GM18505 (cell line): ENCODE results near the gene USP33.
"Not testable (repeated sequence)": the region's sequence is repeated elsewhere in the genome, so short reads cannot be mapped to it uniquely, and the experiment has no call there.

Experiments
- ATAC-seq: cut with Tn5 transposase; IDR thresholded peaks from one replicate; pipeline ENCODE4 v1.9.1; 2021; ENCODE audit not compliant: unreplicated experiment
- POLR2A ChIP-seq: IDR thresholded peaks from 4 replicates; pipeline ENCODE4 v1.6.1; 2011; ENCODE audit warnings: borderline replicate concordance; ENCODE audit not compliant: insufficient read depth, insufficient read length; ENCODE audit errors: extremely low read depth

Gene USP33

GRCh38 chr1:77762072-77762476, 2.4 kb upstream of the USP33 start:
- ATAC-seq = no peak
- no peak for TF ChIP-seq POLR2A

DNA sequence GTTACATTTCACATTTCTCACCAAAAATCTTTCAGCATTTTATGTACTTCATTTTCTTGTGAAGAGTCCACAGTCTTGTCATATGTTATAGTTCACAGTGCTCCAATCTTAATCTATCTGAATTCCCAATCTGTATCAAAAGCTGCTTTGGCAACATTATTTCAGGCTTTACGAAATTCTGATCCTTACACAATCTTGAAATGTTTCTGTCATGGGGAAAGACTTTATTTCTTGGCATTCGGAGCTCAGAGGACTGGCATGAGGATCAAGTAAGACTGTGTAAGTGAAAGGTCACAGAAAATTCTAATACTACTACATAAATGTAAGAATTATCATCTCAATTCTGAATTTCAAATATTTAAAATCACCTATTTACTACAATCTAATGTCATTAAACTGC, 2.0 kb downstream of the USP33 start:
- no peak for ATAC-seq
- no peak for TF ChIP-seq POLR2A

DNA sequence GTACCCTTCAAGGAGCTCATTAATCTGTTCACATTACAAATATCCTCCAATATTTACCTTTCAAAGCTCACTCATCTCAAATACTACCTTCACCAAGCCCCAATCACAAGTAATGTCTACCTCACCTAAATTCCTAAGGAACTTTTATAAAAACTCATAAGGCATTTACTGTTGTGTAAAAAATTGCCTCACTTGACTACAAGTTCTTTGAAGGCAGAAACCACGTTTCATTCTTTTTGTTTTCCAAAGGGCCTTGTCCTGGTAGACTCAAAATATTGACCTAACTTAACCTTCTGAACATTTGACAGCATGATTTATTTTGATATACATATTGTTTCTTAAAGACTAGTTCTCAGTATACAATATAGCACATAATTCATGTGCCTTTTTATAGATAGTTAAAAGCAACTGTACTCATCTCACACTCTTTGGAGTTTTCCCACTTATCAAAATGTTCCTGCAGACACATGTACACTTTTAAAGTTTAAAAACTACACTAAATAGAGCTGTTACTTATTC, 2.5 kb downstream of the USP33 start:
- ATAC-seq = no peak
- no peak for TF ChIP-seq POLR2A

GRCh38 chr1:77756052-77756754, 3.4 kb downstream of the USP33 start:
- TF ChIP-seq POLR2A = no peak
- ATAC-seq = no peak

- not testable (repeated sequence) for ATAC-seq
Measured at GRCh38 chr1:77749489-77749888, 10.2 kb downstream of the USP33 start.

DNA sequence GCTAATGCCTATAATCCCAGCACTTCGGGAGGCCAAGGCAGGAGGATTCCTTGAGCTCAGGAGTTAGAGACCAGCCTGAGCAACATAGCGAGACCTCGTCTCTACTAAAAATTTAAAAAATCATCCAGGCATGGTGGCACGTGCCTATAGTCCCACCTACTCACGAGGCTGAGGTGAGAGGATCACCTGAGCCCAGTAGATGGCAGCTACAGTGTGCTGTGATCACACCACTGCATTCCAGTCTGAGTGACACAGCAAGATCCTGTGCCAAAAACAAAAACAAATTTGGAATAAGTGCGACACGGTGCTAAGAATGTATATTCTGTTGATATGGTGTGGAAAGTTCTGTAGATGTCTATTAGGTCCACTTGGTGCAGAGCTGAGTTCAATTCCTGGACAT, 15.1 kb downstream of the USP33 start:
- TF ChIP-seq POLR2A = no peak
- no peak for ATAC-seq

DNA sequence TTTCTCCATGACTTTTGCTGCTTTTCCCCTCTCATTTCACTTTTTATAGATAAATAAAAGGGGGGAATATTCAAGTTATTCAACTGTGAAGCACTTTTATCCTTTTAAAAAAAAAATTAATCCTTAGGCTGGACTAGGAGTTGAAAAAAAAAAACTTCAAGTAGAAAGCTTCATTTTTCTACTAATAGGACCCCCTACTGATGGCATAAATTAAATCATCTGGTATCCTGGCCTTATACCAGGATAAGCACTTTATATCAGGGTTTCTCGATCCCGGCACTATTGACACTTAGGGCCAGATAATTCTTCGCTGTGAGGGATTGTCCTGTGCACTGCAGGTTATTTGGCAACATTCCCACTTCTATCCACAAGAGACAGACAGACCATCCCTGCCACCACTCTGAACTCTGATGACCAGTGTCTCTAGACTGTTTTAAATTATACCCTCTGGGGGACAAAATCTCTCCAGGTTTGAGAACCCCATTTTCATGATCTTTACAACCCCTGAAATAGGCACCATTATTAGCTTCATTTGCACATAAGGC, 17.6 kb downstream of the USP33 start:
- no peak for TF ChIP-seq POLR2A
- ATAC-seq = no peak

GRCh38 chr1:77741316-77741715, 18.3 kb downstream of the USP33 start:
- TF ChIP-seq POLR2A = no peak

GRCh38 chr1:77739235-77739634, 20.4 kb downstream of the USP33 start:
- TF ChIP-seq POLR2A = no peak
- no peak for ATAC-seq

More at GRCh38 chr1:77741316-77741715, 18.3 kb downstream of the USP33 start:
- no peak for ATAC-seq

GRCh38 chr1:77732090-77732489, 27.6 kb downstream of the USP33 start:
- ATAC-seq = no peak
- no peak for TF ChIP-seq POLR2A

GRCh38 chr1:77725706-77726105, 33.9 kb downstream of the USP33 start:
- no peak for ATAC-seq
- no peak for TF ChIP-seq POLR2A

DNA sequence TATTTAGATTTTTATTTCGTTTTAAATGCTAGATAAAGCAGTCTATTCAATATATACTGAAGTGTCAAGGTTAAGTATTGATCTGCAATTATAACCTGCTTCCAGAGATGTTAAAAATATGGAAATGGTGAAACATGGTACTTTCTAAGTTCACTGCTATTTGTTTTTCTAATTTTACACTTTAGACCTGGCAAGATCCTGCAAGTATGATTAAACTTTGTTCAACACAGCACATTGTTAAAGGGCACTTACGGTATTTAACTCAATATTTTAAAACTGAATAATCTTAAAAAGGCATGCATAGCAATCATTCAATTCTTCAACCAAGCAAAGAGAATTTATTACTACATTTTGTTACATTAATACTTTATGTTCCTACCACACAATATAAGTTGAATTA, 41.5 kb downstream of the USP33 start:
- ATAC-seq = no peak
- TF ChIP-seq POLR2A = no peak

DNA sequence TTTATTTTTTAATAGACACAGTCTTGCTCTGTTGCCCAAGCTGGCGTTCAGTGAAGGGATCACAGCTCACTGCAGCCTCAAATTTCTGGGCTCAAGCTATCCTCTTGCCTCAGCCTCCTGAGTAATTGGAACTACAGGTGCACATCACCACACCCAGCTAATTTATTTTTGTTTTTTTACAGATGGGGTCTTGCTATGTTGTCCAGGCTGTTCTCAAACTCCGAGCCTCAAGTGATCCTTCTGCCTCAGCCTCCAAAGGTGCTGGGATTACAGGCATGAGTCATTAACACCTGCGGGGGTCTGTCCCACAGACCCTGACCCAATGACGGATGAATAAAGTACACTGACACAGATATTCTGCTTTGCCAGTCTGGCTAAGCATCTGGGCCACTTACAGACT, 43.6 kb downstream of the USP33 start:
- ATAC-seq = no peak

DNA sequence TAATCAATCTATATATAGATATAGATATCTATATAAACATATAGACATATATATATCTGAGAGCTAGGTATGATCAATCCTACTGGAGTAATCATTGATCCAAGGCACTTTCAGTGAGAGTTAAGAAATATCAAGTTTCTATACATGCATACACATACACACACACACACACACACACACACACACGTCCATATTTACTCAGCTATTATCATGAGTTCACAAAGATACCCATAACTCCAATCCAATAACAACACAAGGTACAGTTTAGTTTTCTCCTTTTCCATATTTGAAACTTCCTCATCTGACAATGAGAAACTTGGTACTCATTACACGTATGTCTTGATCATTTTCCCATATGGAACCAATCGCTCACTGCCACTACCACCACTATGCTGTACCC, 49.9 kb downstream of the USP33 start:
- ATAC-seq = no peak
- TF ChIP-seq POLR2A = no peak

More for the DNA sequence above, 43.6 kb downstream of the USP33 start:
- no peak for TF ChIP-seq POLR2A
